Hematopoietic multipotent progenitor cell treated with erythropoietin and hydrocortisone succinate and interleukin-3 and kit ligand, for 17 days (in vitro differentiated cells): ENCODE results near the gene GTF3C1.

ENCODE experiments used
- DNase-seq: peaks from one replicate; pipeline ENCODE4 v3.0.0-alpha.2; 2015; ENCODE audit warnings: low spot score

The GTF3C1 gene

DNA sequence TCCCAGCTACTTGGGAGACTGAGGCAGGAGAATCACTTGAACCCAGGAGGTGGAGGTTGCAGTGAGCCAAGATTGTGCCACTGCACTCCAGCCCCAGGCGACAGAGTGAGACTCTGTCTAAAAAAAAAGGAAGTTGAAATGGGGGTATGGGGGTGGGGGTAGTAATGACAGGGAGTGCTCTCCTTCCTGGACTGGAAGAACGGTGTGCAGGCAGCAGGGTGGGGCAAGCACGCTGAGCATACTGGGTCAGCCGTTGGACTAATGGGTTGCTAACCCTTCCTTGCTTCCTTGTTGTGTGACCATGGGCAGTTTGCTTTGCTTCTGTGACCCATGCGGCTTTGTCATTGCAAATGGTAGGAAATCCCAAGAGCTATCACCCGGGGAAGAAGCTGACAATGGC, 16.7 kb upstream of the GTF3C1 start:
- no peak for DNase-seq

DNA sequence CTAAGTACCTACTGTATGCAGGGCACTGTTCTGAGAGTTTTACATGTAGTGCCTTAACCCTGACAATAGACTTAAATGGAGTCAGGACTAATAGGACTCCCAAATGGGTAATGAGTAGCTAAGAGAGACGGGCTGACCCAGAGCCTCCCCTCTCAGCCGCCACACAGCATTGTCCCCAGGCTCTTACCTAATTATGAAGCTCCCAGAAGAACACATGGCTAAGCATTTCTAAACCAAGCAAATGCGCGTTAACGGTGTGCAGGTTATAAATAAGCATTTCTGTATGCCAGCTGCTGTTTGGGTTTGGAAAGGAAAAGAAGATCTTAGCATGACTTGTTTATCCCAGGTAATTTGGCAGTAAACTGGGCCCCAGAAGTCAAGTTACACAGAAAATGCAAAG, 14.5 kb upstream of the GTF3C1 start:
- DNase-seq: no peak

DNA sequence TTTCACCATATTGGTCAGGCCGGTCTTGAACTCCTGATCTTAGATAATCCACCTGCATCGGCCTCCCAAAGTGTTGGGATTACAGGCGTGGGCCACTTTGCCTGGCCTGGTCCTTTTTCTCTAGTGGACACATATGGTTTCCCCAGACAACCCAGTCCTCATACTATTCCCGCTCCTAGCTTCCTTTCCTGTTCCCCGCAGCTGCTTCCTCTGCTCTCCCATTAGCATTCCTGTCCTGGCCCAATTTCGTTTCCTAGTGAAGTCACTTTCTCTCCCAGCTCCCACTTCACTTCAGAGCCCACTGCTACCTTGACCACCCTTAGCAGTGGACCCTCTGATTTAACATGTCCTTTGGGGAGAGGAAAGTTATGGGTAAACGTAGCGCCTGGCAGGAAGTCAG, 11.5 kb upstream of the GTF3C1 start:
- no peak for DNase-seq

DNA sequence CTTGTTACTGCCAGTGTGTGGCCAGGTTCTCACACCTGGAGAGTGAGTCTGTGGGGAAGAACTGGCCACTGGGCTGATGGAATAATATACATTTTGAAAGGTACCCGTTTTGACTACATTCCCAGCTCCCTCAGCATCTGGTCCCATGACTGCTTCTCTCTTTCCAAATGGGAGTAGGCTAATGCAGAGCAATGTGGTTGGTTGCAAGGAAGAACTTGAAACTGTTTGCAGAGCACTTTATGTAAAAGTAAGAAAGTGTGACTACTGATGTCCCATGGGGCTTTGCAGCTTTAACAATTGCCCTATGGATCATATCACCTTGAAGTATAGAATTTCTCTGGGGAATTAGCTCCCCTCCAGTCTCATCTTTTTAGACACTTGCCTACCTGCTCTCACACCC, 9.2 kb upstream of the GTF3C1 start:
- DNase-seq: no peak

DNA sequence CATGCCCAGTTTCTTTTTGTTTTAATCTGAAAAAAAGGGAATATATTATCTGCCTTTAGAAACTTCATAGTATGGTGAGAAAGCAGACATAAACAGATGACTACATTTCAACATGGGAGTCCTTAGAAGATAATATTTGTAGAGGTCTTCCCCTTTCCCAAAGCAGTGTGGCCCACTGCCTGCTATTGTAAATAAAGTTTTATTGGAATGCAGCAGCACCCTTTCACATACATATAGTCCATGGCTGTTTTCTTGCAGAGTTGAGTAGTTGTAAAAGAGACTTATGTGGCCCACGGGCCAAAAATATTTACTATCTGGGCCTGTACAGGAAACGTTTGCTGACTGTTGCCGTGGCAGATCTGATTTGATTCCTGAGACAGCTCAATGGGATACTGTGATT, 8.7 kb upstream of the GTF3C1 start:
- DNase-seq: no peak

DNA sequence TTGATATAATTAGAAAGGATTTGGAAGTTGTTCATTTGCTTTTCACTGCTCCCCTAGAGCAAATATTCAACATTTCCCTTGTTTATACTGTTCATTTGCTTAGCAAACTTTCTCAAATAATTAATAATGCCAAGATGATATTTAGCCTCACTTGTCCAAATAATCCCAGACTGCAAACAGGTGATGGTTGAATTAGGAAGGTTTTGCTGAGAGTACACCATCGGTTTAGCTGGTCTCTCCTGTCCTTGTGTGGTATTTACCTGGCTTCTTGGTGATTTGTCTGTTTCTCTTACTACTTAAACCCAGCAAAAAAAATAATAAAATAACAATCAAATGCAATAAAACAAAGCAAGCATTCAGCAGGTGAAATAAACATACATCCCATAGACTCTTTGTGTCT, 6.8 kb upstream of the GTF3C1 start:
- DNase-seq: no peak

DNA sequence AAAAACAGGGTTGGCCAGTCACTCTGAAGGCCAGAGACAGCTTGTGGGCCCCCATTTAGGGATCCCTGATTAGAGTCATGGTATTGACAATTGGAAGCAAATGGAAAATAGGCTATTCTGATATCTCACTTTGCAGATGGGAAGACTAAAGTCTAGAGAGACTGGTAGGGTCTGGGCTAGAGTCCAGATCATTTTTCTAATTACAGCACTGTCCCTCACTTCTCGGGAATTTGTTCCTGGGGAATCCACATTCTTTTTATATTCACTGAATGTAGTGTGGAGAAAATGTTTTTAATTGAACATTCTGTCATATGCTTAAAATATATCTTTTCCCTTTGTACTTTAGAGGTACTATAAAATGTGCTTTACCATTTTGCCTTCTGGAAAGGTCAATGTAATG, 1.3 kb upstream of the GTF3C1 start:
- no peak for DNase-seq

DNA sequence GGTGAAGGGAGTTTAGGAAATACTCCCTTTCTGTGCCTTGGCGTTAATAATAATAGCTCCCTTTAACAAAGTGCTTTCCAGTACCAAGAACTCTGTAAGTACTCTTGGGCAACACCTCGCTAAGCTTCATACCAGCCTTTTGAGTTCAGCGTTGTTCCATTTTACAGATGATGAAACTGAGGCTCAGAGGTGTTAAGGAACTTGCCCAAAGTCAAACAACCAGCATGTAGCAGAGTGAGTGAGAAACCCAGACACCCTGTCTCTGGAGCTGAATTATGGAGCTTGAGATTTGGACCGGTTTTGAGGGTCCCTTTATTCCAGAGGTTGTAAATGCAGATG, 838 bp upstream of the GTF3C1 start:
- no peak for DNase-seq

DNA sequence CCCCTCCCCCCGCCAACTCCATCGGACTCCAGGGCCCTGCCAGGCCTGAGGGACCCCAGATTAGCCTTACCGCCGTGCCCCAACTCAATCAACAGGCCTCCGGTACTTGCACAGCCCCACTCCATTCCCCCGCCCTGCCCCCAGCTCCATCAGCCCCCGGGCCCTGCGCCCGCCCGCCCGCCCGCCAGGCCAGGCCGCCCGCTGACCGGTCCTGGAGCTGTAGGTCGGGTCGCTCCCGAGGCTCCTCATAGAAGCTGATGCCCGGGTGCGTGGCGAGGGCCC, 308 bp downstream of the GTF3C1 start:
- no peak for DNase-seq

DNA sequence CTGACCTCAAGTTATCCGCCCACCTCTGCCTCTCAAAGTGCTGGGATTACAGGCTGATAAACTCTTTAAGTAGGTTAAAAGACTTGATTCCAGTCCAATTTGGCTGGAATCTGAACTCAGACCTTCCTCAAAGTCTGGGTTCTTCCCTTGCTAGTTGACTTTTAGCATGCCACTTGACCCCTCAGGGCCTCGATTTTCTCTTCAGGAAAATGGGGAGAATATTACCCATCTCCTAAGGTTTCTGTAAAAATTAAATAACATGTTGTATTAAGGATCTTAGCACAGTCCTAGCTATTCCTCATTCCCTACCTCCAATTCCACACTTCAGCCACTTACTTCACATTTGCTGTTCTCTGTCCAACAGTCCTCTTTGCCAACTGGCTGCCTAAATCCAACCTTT, 1.9 kb downstream of the GTF3C1 start:
- no peak for DNase-seq

DNA sequence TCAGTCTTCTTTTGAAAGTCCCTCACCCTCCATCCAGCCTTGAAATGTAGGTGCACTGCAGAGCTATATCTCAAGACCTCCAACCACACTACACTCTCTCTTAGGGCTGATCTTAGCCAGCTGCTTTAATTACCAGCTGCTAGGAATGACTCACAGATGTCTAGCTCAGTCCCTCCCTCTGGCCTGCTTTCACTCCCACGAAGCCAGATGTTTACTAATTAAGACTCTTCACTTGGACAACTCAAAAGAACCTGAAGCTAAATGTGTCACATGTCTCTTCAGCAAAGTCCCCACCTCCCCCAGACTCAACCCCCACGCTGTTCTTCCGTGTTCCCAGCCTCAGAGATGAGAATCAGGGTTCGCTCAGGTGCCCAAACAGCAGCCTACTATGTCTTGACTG, 2.6 kb downstream of the GTF3C1 start:
- DNase-seq: no peak

DNA sequence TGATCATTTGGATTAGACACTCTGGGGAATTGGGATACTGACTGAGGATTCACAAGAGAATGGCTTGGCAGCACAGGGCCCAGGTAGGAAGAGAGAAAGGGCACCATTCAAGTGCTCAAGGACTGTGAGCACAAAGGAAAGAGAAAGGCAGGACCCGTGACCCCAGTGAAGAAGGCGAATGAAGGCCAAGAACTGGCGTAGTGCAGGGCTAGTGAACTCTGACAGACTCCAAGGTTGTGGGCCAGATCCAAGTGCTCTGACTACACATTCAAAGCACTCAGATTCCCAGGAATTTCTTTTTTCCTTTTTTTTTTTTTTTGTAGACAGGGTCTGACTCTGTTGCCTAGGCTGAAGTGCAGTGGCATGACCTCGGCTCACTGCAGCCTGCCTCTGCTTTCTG, 5.0 kb downstream of the GTF3C1 start:
- DNase-seq: no peak

DNA sequence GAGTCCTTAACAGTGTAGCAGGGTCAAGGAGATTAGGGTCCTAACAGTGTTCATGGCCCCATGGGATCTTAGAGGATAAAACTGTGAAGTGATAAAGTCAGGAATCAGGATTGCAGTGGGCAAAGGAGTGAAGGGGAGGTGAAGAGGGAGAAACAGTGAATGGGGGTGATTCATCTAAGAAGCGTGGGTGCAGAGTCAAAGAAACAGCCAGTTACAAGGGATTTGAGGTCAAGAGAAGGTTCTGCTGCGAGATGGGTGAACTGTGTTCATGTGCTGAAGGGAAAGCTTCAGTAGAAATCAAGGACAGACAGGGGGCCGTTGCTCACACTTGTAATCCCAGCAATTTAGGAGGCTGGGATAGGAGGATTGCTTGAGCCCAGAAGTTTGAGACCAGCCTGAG, 5.9 kb downstream of the GTF3C1 start:
- no peak for DNase-seq

DNA sequence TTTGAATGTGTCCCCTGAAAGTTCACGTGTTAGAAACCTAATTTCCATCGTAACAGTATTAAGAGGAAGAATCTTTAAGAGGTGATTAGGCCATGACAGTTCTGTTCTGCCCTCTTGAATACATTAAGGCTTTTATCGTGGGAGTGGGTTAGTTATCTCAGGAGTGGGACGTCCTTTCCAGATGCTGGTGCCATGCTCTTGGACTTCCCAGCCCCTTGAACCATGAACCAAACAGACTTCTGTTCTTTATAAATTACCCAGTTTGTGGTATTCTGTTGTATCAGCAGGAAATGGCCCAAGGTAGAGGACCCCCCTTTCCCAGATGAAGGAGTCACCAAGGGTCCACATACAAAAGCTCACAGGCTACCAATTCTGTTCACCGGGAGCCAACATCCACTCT, 10.1 kb downstream of the GTF3C1 start:
- DNase-seq: no peak

DNA sequence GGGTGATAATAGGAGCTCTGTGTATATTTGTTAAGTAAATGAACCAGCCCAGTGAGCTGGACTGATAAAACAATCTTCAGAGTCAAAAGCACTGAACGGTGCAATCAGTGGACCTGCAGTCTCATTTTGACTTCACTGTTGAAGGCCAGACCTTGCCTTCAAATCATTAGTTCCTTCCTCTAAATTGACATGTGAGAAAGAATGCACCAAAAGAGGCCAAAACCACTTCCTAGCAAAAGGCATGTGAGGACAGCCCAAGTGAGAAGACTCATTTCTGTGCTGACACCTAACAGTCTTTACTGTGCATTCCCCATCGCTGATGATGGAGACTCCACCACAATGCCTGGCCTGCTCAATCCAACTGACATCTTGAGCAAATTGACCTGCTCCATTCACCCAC, 10.6 kb downstream of the GTF3C1 start:
- DNase-seq: no peak

DNA sequence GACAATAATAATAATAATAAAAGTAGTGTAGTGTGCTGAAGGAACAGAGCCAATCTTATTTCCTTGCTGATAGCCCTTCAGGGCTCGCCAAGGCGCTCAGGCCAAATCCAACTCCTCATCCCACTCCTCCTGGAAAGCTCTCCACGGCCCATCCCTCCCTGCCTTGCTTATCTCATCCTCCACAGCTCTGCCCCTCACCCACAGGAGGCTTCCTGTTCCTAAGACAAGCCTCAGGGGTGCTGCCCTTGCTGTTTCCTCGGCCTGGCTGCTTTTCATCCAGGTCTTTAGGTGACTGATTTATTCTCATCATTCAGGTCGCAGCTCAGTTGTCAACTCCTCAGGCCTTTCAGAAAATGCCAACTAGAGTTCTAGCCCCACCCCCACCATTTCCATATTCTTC, 11.2 kb downstream of the GTF3C1 start:
- DNase-seq: no peak

DNA sequence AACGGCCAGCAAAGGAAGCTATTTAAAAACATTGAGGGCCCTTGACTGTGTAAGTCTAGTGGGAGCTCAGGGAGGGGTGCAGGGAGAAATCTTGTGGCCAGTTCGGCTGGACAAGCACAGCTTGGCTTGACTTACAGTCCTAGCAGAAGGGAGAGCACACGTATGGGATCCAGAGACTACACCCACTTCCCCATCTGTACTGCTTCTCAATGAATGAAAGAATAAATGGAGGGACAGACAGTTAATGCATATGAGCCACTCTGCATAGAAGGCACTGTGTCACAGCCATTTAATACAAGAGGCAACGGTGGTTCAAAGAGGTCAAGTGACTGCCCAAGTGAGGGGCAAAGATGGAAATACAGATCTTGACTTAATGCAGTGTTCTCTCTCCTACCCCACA, 15.5 kb downstream of the GTF3C1 start:
- no peak for DNase-seq

DNA sequence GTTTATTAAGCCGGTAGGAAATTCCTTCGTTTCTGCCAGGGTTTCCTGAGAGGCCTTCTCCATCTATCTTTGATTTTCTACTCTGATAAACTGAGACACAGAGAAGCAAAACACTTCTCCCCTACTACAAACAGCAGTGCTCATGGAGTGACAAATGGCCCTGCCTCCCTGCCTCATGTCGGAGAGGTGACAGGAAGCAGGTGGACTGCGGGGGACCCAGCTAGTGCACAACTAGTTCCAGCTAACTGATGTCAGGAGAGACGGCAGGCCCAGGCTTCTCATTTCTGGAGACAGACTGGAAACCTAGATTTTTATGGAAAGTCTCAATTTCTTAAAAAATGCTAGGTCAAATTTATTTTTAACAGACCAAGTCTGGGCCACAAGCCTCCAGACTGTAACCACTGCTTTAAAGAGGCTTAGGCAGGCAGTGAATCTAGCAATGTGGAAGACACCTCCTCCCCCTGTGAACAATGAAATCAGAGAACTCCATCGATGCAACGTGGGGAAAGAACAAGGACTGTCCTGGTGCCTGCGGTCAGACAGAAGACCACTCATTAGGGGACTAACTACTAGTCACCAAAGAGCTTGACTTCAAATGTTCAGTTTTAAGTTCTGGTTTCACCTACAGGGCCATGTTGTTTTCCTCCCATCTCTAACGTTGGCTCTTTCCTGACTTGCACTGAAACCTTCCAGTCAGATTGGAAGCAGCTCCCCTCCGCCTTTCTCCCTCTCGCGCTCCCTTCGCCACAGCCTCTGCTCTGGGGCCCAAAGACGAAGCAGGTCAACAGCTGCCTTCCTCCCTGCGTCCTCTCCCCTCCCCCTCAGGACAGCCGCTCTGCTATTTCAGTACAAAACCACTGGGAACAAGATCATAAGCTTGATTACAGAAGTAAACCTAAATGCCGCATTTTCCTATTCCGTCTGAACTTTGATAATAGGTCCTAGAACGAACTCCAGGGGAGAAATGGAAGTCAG, 17.6 kb downstream of the GTF3C1 start:
- no peak for DNase-seq

DNA sequence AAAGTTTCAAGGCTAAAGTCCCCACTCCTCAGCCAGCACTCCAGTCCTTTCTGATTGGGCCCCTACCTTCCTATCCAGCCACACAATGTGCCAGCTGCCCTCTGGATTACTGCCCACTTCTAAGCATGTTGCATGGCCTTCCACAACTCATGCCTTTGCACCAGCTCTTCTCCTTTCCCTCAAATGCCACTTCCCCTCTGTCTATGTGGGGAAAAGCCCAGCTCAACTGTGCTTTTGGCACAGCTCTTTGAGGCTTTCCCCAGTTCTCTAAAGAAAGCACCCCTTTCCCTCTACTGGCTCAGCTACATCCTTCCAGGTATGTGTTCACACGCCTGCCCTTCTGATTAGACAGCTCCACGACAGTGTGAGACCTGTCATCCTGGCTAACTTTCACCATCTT, 18.5 kb downstream of the GTF3C1 start:
- DNase-seq: no peak

DNA sequence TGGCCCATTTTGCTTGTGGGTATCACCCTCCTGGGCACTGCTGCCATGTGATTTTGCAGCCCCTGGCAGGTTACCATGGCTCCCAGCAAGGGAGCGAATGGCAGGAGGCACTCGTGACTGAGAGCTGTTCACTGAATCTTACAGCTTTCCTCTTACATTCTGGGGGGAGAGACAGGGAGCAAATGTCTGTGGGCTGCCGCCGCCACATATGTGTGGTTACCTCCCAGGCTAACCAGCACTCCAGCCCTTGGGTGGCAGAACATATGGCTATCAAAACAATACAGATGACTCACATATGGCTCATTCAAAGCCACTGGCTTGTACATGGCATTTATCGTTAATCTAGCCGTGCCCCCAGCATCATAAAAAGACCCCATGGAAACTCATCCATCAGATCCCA, 19.8 kb downstream of the GTF3C1 start:
- no peak for DNase-seq

DNA sequence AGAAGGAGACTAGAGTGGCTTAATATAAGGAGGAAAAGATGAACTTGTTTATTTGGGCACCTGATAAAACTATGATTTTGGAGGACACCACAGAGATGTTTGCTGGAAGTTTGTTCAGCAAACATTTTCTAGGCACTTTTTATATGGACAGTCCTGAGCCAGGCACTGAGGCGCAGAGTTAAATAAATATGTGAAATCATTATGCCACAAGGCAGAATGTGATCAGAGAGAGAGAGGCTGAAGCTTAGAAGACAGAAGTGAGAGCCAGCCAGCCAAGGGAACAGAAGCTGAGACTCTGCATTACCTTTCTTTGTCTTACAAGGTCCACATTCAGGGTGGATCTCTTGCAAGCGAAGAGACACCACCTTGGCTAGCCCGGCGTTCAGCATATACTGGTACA, 21.4 kb downstream of the GTF3C1 start:
- no peak for DNase-seq

DNA sequence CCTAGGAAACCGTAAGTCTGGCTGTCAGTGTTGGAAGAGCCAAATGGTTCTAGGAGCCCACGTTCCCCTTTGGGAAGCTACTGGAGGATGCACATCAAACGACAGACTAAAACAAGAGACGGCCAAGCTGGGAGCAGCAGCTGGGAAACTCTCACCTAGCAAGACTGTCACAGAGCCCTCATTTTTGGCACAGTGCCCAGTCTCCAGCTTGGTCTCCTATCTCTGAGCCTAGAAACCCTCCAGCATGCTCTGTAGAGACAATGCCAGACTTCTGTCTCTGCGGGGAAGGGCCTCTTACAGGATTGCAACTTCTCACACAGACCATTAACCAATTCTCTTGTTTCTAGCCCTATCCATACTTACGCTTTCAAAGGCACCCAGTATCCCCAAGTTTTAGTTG, 23.5 kb downstream of the GTF3C1 start:
- DNase-seq: peak; percentile 26

DNA sequence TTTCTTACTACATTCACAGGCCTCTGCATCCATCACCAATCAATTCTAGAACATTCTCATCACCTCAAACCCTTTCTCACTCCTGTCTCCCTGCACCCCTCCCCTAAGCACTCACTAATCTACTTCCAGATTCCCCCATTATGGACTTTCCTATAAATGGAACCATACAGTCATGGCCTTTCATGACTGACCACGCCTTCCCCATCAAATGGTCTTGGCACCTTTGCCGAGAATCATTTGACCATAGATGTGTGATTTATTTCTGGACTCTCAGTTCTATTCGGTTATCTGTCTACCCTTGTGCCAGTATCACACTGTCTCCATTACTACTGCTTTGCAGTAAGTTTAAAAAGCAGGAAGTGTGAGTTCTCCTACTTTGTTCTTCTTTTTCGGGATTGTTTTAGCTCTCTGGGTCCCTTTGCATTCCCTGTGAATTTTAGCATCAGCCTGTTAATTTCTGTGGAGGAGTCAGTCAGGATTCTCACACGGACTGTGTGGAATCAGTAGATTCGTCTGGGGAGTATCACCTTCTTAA, 27.5 kb downstream of the GTF3C1 start:
- no peak for DNase-seq

DNA sequence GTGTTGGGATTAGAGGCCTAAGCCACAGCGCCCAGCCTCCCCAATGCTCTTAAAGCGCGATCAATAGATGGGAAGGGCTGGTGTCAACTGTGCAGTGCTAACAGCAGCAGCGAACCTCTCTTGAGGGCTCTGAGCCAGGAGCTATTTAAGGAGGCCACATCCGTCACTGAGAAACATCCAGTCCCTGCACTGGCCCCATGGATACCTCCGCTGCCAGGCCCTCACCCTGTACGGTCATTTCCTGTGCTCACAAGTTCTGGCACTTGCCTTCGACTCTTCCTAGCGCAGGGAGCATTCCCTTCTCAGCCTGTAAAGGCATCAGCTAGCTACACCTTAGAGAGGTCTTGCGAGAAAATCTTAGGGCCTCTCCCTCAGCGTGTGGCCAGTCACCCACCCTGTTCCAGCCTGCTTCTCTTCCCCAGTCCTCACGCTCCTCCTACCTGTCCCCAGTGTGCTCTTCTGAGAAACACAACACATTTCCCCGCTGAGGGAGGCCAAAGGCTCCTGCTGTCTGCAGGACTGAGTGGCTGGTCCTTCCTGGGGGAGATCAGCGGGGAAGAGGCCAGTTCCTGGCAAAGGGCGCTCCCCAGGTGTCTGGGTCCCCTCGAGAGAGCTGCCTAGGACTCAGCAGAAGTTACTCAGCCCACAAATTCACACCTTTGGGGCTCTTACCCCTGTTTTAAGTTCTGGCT, 28.6 kb downstream of the GTF3C1 start:
- DNase-seq: no peak
